ENCODE measurements around the gene PODN. TPM values are rescaled to one million over a fixed set of nuclear protein-coding genes. Genes with fewer than 3 reads are reported as not detected.
A peak's percentile ranks its signal among the peaks of the same experiment; 100 is the strongest.

The PODN gene
- total and polyA plus RNA-seq, 3 donors from 2014 or later = 69.3 to 104 (median 87.5) TPM

DNA sequence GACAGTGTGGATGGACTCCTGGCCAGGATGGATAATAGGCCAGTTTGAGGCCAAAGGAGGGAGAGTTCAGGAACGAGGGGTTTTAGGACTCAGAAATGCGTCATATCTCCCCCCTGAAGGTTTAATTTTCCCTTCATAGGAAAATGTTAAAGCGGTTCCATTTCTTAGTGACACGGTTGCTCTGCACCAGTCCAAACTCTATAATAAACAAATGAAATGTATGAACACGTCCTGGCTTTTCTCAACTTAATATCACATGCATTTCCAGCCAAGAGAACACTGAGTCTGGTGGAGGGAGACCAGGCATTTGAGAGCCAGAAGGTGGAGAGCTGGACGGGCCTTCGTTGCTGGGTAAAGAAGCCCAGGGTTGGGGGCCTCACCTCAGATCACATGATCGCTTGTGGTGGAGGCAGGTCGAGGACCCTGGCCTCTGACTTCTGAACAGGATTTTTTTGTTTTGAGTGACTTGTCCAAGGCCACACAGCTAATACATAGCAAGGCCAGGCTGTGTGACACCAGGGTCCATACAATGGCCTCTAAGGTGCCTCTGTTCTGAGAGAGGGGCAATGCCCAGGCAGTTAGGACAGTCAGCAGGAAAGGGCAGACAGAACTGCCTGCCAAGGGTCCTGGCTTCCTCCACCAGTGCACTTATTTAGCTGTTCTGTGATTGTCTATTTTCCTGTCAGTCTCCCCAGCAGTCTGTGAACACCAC, 69.0 kb downstream of the PODN start:
- H3K4me3 ChIP-seq = no peak overlapping the region
- WGBS, 2 donors = 64 to 70% methylated on average over 9 of the region's 9 CpGs
- H3K27me3 ChIP-seq = no peaks in the 10 kb centered on the region
- peaks cover 1% of the 10 kb centered on the region for H3K4me1 ChIP-seq
- peak overlapping the region in 1 of 2 donors; percentile 25 for H3K27ac ChIP-seq
- intact Hi-C loops (cut with DNase I; ENCODE audit: low total_unique reads) = no loop called here
- H3K9me3 ChIP-seq = no peaks in the 10 kb centered on the region
- DNase-seq = no peak
- no peaks in the 10 kb centered on the region for H3K36me3 ChIP-seq (ENCODE audit: low read depth, missing control alignments)
- no peak for TF ChIP-seq POLR2A (IDR thresholded peaks at IDR 0.05)
- TF ChIP-seq, protein P1, sequence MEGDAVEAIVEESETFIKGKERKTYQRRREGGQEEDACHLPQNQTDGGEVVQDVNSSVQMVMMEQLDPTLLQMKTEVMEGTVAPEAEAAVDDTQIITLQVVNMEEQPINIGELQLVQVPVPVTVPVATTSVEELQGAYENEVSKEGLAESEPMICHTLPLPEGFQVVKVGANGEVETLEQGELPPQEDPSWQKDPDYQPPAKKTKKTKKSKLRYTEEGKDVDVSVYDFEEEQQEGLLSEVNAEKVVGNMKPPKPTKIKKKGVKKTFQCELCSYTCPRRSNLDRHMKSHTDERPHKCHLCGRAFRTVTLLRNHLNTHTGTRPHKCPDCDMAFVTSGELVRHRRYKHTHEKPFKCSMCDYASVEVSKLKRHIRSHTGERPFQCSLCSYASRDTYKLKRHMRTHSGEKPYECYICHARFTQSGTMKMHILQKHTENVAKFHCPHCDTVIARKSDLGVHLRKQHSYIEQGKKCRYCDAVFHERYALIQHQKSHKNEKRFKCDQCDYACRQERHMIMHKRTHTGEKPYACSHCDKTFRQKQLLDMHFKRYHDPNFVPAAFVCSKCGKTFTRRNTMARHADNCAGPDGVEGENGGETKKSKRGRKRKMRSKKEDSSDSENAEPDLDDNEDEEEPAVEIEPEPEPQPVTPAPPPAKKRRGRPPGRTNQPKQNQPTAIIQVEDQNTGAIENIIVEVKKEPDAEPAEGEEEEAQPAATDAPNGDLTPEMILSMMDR (IDR thresholded peaks at IDR 0.05) = no peak

DNA sequence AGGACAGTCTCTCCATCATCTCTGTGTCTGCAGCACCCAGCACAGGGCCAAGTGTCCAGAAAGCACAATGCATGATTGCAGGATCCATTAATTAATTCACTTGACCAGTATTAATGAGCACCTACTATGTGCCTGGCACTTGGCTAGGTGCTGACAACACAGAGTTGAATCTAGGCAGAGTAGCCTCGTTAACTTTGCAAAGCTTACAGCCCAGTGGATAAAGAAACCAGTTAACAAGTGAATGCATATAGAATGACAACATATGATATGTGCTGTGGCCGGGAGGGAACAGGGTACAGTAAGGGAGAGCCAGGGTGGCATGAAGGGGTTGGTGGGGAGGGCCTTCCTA, 69.6 kb downstream of the PODN start:
- H3K4me3 ChIP-seq = no peak overlapping the region
- intact Hi-C loops (cut with DNase I; ENCODE audit: low total_unique reads) = no loop called here
- H3K27ac ChIP-seq = peak overlapping the region in 1 of 2 donors; percentile 25
- no peak for DNase-seq
- TF ChIP-seq, protein P1 (IDR thresholded peaks at IDR 0.05) = no peak
- TF ChIP-seq POLR2A (IDR thresholded peaks at IDR 0.05) = no peak
- WGBS, 2 donors = 90 to 93% methylated on average over 2 of the region's 2 CpGs
- H3K4me1 ChIP-seq = no peaks in the 10 kb centered on the region
- no peaks in the 10 kb centered on the region for H3K9me3 ChIP-seq
- H3K36me3 ChIP-seq (ENCODE audit: low read depth, missing control alignments) = no peaks in the 10 kb centered on the region
- H3K27me3 ChIP-seq = no peaks in the 10 kb centered on the region

DNA sequence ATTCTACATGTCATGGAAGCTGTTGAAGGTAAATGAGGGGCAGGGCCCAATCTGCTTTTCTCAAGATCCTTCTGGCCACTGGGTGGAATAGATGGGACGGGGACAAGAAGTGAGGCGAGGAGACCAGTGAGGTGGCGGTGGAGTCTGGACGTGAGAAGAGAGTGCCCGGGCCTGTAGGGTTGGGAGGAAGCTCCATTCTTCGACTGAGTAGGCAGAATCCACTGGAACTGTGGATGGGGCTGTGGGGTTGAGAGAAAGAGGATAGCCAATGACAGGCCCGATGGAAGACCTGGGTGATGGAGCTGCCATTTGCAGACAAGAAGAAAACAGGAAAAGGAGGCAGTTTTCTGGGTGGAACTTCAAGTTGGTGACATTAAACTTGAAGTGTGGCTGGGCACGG, 70.2 kb downstream of the PODN start:
- intact Hi-C loops (cut with DNase I; ENCODE audit: low total_unique reads) = no loop called here
- TF ChIP-seq, protein P1 (IDR thresholded peaks at IDR 0.05) = no peak
- TF ChIP-seq POLR2A (IDR thresholded peaks at IDR 0.05) = no peak
- no peak for DNase-seq
- 84 to 88% methylated on average over 8 of the region's 8 CpGs for WGBS, 2 donors
- Histone ChIP-seq H3K27ac (no peak overlapping the region), H3K9me3 (no peaks in the 10 kb centered on the region), H3K27me3 (no peaks in the 10 kb centered on the region), H3K4me3 (no peak overlapping the region), H3K36me3 (ENCODE audit: low read depth, missing control alignments) (no peaks in the 10 kb centered on the region), H3K4me1 (no peaks in the 10 kb centered on the region)

DNA sequence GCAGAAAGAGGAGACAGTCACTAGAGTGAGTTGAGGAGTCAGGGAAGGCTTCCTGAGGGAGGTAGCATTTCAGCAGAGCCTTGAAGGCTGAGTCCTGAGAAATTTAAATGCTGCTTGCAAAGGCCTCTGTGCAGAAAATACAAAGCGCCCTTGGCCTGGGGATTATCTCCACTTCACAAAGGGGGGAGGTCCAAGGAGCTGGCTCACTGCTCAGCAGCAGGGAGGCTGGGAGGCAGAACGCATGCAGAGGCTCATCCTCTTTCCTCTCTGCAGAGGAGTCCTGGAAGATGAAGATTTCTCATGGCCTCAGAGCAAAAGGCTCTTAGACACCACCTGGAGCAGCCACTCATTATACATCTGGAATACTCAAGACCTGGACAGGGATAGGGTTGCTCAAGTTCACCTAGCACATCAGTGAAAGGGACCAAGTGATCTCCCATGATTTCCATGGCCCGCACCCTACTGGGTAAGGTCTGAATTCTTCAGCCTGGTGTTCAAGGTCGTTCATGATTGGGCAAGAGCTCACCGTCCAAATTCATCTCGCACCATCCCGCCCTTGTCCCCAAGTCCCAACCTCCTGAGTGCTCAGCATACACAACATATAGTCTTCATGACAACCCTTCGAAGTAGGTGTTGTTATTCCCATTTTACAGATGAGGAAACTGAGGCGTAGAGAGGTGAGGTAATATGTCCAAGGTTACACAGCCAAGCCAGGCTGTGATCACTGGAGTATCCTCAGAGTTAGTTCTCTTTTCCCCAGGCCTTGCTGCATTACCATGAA, 71.4 kb downstream of the PODN start:
- Histone ChIP-seq H3K36me3 (ENCODE audit: low read depth, missing control alignments) (no peaks in the 10 kb centered on the region), H3K27me3 (no peaks in the 10 kb centered on the region), H3K27ac (no peak overlapping the region), H3K4me1 (no peaks in the 10 kb centered on the region), H3K4me3 (no peak overlapping the region), H3K9me3 (no peaks in the 10 kb centered on the region)
- TF ChIP-seq, protein P1 (IDR thresholded peaks at IDR 0.05) = no peak
- no peak for TF ChIP-seq POLR2A (IDR thresholded peaks at IDR 0.05)
- no peak for DNase-seq
- 79 to 87% methylated on average over 8 to 9 of the region's 9 CpGs for WGBS, 2 donors
- intact Hi-C loops (cut with DNase I; ENCODE audit: low total_unique reads) = no loop called here
